ENCODE results near the gene RIMS3.
A peak's percentile ranks its signal among the peaks of the same experiment; 100 is the strongest.

The RIMS3 gene

GRCh38 chr1:40641601-40642242 lies 23.8 kb downstream of the RIMS3 start:
- no peak for DNase-seq (ENCODE audit: low read depth)
- TF ChIP-seq MYC (IDR thresholded peaks at IDR 0.05; ENCODE audit: low read depth, low read length) = no peak
- TF ChIP-seq CTCF (IDR thresholded peaks at IDR 0.05; ENCODE audit: low read depth, low read length) = no peak
- TF ChIP-seq MAX (IDR thresholded peaks at IDR 0.05; ENCODE audit: low read depth, low read length) = no peak
- H3K4me3 ChIP-seq (ENCODE audit: low read depth, low read length) = no peak overlapping the region

- no peak overlapping the region for H3K4me3 ChIP-seq (ENCODE audit: low read depth, low read length)
- no peak for TF ChIP-seq MAX (IDR thresholded peaks at IDR 0.05; ENCODE audit: low read depth, low read length)
- no peak for TF ChIP-seq CTCF (IDR thresholded peaks at IDR 0.05; ENCODE audit: low read depth, low read length)
- no peak for TF ChIP-seq POLR2A (IDR thresholded peaks at IDR 0.05; ENCODE audit: extremely low read depth, insufficient read length)
- no peak for TF ChIP-seq MYC (IDR thresholded peaks at IDR 0.05; ENCODE audit: low read depth, low read length)
- no peak for DNase-seq (ENCODE audit: low read depth)
Measured at GRCh38 chr1:40640314-40641076, 25.0 kb downstream of the RIMS3 start.

- no peak for DNase-seq (ENCODE audit: low read depth)
- H3K4me3 ChIP-seq (ENCODE audit: low read depth, low read length) = no peak overlapping the region
- no peak for TF ChIP-seq CTCF (IDR thresholded peaks at IDR 0.05; ENCODE audit: low read depth, low read length)
- TF ChIP-seq POLR2A (IDR thresholded peaks at IDR 0.05; ENCODE audit: extremely low read depth, insufficient read length) = no peak
- no peak for TF ChIP-seq MAX (IDR thresholded peaks at IDR 0.05; ENCODE audit: low read depth, low read length)
- TF ChIP-seq MYC (IDR thresholded peaks at IDR 0.05; ENCODE audit: low read depth, low read length) = no peak
Measured at GRCh38 chr1:40638097-40639036, 27.1 kb downstream of the RIMS3 start.

- no peak for TF ChIP-seq CTCF (IDR thresholded peaks at IDR 0.05; ENCODE audit: low read depth, low read length)
- no peak for TF ChIP-seq POLR2A (IDR thresholded peaks at IDR 0.05; ENCODE audit: extremely low read depth, insufficient read length)
- no peak for TF ChIP-seq MYC (IDR thresholded peaks at IDR 0.05; ENCODE audit: low read depth, low read length)
- TF ChIP-seq MAX (IDR thresholded peaks at IDR 0.05; ENCODE audit: low read depth, low read length) = no peak
- no peak overlapping the region for H3K4me3 ChIP-seq (ENCODE audit: low read depth, low read length)
- no peak for DNase-seq (ENCODE audit: low read depth)
Measured at GRCh38 chr1:40637470-40638007, 27.9 kb downstream of the RIMS3 start.

GRCh38 chr1:40636777-40637176 lies 28.7 kb downstream of the RIMS3 start:
- H3K4me3 ChIP-seq (ENCODE audit: low read depth, low read length) = no peak overlapping the region
- DNase-seq (ENCODE audit: low read depth) = peak; percentile 17
- TF ChIP-seq POLR2A (IDR thresholded peaks at IDR 0.05; ENCODE audit: extremely low read depth, insufficient read length) = no peak

Measured in NB4 (cell line).